Cardiac fibroblast (primary cell): ENCODE measurements around the gene OSBPL8.
"Not testable (repeated sequence)": the region's sequence is repeated elsewhere in the genome, so short reads cannot be mapped to it uniquely, and the experiment has no call there.

Experiments
- DNase-seq, 2 donors: peaks; one replicate each; pipeline versions ENCODE4 v3.0.0 to v3.0.0-alpha.2; 2010; ENCODE audit warnings: low read depth in 2 of 2
- H3K4me3 ChIP-seq, 2 donors: replicated peaks in 1 of 2; 1 replicate in 1 of 2; 2 replicates in 1 of 2; pipeline ENCODE4 v1.5.1; 2011; ENCODE audit warnings: low read depth in 2 of 2, low read length in 2 of 2, mild to moderate bottlenecking in 2 of 2, moderate library complexity in 1 of 2
- TF ChIP-seq, protein P1 (sequence below): IDR thresholded peaks from one replicate; pipeline ENCODE4 v1.5.1; 2011; ENCODE audit warnings: low read depth, mild to moderate bottlenecking, low read length, inconsistent platforms

OSBPL8 gene

DNA sequence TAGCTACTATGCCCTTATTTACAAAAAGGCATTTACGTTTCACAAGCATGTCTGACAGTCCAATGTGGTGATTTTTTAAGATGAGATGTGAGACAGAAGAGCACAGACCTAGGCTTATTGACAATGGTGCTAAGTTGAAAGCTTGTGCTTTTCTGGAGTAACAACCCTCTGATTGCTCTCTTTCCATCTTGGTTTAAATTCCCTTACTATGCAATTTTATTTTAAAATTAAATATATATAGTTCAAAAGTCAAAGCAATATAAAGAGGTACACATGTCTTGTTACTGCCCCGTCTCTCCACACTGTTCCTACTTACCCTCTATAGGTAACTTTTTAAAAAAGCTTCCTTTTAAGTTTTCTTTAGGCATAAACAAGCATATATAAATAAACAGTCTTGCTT, 172.0 kb downstream of the OSBPL8 start:
- TF ChIP-seq, protein P1, sequence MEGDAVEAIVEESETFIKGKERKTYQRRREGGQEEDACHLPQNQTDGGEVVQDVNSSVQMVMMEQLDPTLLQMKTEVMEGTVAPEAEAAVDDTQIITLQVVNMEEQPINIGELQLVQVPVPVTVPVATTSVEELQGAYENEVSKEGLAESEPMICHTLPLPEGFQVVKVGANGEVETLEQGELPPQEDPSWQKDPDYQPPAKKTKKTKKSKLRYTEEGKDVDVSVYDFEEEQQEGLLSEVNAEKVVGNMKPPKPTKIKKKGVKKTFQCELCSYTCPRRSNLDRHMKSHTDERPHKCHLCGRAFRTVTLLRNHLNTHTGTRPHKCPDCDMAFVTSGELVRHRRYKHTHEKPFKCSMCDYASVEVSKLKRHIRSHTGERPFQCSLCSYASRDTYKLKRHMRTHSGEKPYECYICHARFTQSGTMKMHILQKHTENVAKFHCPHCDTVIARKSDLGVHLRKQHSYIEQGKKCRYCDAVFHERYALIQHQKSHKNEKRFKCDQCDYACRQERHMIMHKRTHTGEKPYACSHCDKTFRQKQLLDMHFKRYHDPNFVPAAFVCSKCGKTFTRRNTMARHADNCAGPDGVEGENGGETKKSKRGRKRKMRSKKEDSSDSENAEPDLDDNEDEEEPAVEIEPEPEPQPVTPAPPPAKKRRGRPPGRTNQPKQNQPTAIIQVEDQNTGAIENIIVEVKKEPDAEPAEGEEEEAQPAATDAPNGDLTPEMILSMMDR = no peak
- H3K4me3 ChIP-seq = no peak overlapping the region
- DNase-seq = no peak

DNA sequence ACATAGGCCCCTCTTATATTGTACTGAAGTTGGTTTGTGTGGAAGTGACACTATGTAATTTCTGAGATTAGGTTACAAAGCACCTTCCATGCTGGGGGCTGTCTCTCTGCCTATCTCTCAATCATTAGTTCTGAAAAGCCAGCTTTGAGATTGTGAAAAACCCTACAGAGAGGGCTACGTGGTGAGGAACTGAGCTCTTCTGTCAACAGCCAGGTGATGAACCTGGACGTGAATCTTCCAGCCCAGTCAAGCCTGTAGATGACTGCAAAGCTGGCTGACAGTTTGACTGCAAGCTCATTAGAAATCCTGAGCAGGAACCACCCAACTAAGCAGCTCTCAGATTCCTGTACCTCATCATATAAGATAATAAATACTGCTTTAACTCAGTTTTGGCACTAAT, 175.0 kb downstream of the OSBPL8 start:
- TF ChIP-seq, protein P1 = no peak
- no peak overlapping the region for H3K4me3 ChIP-seq
- DNase-seq = no peak

DNA sequence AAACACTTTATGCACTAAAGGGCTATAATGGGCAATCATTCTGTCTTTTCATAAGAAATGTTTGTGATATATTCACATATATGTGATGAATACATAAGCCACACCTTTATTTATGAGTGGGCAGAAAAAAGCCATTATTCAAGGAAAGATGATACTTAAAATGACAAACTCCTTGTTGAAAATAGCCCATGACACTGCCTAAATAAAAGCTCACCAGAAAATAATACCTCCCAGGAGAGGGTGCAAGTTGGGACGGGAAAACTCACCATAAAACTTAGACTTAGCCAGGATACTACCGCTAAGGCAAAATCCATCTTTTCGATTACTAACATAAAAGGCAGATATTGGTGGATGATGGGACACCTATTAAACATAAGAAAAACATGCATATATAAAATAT, 175.6 kb downstream of the OSBPL8 start:
- DNase-seq = no peak

DNA sequence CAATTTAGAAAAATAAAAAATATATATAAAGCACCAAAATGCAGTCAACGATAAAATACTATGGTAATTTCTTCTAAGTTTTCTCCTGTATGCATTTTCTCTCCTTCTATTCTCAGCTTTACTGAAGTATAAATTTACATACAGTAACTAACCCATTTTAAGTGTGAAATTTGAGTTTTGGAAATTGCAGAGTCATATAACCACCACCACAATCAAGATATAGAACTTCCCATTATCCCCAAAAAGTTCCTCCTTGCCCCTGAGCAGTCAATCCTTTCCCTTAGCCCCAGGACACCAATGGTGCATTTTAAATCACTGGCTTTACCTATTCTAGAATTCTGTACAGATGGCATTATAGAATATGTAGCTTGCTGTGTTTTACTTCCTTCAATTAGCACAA, 180.3 kb downstream of the OSBPL8 start:
- no peak overlapping the region for H3K4me3 ChIP-seq
- DNase-seq = no peak
- TF ChIP-seq, protein P1 = no peak

More for the DNA sequence above, 175.6 kb downstream of the OSBPL8 start:
- no peak overlapping the region for H3K4me3 ChIP-seq
- TF ChIP-seq, protein P1 = no peak

DNA sequence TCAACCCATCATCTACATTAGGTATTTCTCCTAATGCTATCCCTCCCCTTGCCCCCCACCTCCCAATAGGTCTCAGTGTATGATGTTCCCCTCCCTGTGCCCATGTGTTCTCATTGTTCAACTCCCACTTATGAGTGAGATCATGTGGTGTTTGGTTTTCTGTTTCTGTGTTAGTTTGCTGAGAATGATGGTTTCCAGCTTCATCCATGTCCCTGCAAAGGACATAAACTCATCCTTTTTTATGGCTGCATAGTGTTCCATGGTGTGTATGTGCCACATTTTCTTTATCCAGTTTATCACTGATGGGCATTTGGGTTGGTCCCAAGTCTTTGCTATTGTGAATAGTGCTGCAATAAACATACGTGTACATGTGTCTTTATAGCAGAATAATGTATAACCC, 182.7 kb downstream of the OSBPL8 start:
- not testable (repeated sequence) for DNase-seq, H3K4me3 ChIP-seq

DNA sequence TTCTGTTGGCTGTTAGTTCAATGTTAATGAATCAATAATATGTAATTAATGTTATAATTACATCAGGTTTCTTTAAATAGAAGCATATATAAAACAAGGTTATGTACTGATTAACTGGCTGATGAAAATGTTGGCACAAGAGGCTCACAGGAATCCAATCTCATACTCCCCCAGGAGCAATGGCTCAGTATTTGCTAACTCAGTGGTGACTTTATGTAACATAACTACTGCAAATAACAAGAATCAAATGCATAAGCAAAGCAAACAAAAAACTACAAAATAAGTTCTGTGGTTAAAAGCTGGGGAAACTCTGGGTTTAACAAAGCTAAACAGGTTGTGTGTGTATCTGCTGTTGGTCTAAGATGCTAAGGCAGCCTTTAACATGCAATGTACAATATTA, 183.6 kb downstream of the OSBPL8 start:
- peak in 1 of 2 donors; percentile 37 for DNase-seq
- TF ChIP-seq, protein P1 = no peak

DNA sequence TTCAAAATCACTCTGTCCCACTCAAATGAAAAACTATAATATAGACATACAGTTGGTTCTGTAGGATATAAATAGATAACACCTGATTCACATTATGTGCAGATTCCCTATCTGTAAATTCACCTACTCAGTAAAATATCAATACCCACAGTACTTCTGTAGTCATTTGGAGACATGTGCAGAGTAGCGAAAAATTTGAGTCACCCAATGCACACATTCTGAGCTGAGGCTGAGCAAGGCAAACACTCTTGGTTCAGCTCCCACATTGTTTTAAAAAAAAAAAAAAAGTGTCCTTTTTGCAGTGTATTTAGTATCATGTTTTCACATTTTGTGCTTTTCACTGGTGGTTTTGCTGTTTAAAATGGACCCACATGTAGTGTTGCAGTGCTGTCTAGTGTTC, 184.1 kb downstream of the OSBPL8 start:
- DNase-seq = peak in 1 of 2 donors; percentile 36

More for the DNA sequence above, 183.6 kb downstream of the OSBPL8 start:
- no peak overlapping the region for H3K4me3 ChIP-seq

More for the DNA sequence above, 184.1 kb downstream of the OSBPL8 start:
- H3K4me3 ChIP-seq = no peak overlapping the region
- TF ChIP-seq, protein P1 = no peak
